H1 (cell line): Measurements from ENCODE around the gene DENND2C. TPM values are rescaled to one million over a fixed set of nuclear protein-coding genes. Genes with fewer than 3 reads are reported as not detected.

Source experiments
- CHD1 ChIP-seq: IDR thresholded peaks from 2 replicates; pipeline ENCODE4 v1.6.1; 2012; ENCODE audit warnings: low read depth, low read length, improper control_type of control experiment
- GABPA ChIP-seq: IDR thresholded peaks from 2 replicates; pipeline ENCODE4 v1.6.1; 2011; ENCODE audit warnings: mild to moderate bottlenecking, low read length, moderate library complexity, borderline replicate concordance; ENCODE audit not compliant: insufficient read depth
- JUN ChIP-seq: IDR thresholded peaks from 2 replicates; pipeline ENCODE4 v1.6.1; 2011; ENCODE audit warnings: low read depth, mild to moderate bottlenecking, improper control_type of control experiment, low read length
- SAP30 ChIP-seq: fragments of 300-600 bp; sonication (generic); IDR thresholded peaks from 2 replicates; pipeline ENCODE4 v1.7.1; 2012; ENCODE audit warnings: low read length, moderate library complexity, mild to moderate bottlenecking, inconsistent platforms; ENCODE audit not compliant: insufficient read depth, insufficient replicate concordance
- polyA plus RNA-seq, 7 experiments: library from polyadenylated mRNA; depleted of rRNA in 3 of 7; stranded (reverse) in 5 of 7; unstranded in 2 of 7; fragments of >200 nt in 5 of 7; fragments of 200-250 nt in 2 of 7; gene quantifications; 1 replicate in 5 of 7; 2 replicates in 1 of 7; 4 replicates in 1 of 7; pipeline versions ENCODE4 v1.2.1 to v1.2.3, GENCODE V29; 2011 to 2013; ENCODE audit warnings: missing spikeins in 2 of 7, mixed read lengths in 2 of 7
- total RNA-seq: library from RNA; stranded (reverse); fragmentation: NEBNext Ultra II Directional; extraction: Animal tissue kit (Norgen Biotek cat#: 25700); gene quantifications from 2 replicates; pipeline ENCODE4 v1.2.1, GENCODE V29; 2021
- TF ChIP-seq, protein P1 (sequence below), 3 experiments: IDR thresholded peaks; 1 replicate in 2 of 3; 2 replicates in 1 of 3; pipeline versions ENCODE4 v1.5.1 to v1.6.1; 2011; ENCODE audit warnings: low read length in 3 of 3, mild to moderate bottlenecking in 3 of 3, inconsistent platforms in 2 of 3, low read depth in 1 of 3, moderate library complexity in 1 of 3; ENCODE audit not compliant: insufficient read depth in 1 of 3; ENCODE audit errors: control extremely low read depth in 1 of 3

Gene DENND2C
- total and polyA plus RNA-seq, 2 of the 8 experiments (the other 6 are each of a cell fraction or from before 2014, with no cell fraction given), result 1.8 to 5.5 TPM

GRCh38 chr1:114595602-114596001 is 74.2 kb downstream of the DENND2C start (continued):
- TF ChIP-seq GABPA (no peak), JUN (no peak), SAP30 (no peak), CHD1 (no peak)
- TF ChIP-seq, protein P1, sequence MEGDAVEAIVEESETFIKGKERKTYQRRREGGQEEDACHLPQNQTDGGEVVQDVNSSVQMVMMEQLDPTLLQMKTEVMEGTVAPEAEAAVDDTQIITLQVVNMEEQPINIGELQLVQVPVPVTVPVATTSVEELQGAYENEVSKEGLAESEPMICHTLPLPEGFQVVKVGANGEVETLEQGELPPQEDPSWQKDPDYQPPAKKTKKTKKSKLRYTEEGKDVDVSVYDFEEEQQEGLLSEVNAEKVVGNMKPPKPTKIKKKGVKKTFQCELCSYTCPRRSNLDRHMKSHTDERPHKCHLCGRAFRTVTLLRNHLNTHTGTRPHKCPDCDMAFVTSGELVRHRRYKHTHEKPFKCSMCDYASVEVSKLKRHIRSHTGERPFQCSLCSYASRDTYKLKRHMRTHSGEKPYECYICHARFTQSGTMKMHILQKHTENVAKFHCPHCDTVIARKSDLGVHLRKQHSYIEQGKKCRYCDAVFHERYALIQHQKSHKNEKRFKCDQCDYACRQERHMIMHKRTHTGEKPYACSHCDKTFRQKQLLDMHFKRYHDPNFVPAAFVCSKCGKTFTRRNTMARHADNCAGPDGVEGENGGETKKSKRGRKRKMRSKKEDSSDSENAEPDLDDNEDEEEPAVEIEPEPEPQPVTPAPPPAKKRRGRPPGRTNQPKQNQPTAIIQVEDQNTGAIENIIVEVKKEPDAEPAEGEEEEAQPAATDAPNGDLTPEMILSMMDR (IDR thresholded peaks at IDR 0.05; ENCODE audit: control extremely low read depth in 1 of 3, insufficient read depth in 1 of 3, low read depth in 1 of 3, low read length in 3 of 3), result no peak
